ENCODE measurements around the gene MED19.

Gene MED19

GRCh38 chr11:57704932-57705331 lies 7.1 kb downstream of the MED19 start:
- Histone ChIP-seq H3K36me3 (replicated peaks in 1 of 2; ENCODE audit: control insufficient read depth in 2 of 2, insufficient read depth in 2 of 2, low read length in 2 of 2) (peaks cover 23 to 84% of the 10 kb centered on the region in 2 donors), H2BK15ac (ENCODE audit: low read length) (no peak overlapping the region), H3K9ac (ENCODE audit: low read depth, low read length, poor library complexity) (no peak overlapping the region), H2BK12ac (ENCODE audit: low read length) (no peak overlapping the region), H3K9me3 (replicated peaks in 1 of 2; ENCODE audit: control insufficient read depth in 2 of 2, insufficient read depth in 1 of 2, low read depth in 1 of 2, low read length in 2 of 2) (no peaks in the 10 kb centered on the region), H2BK120ac (ENCODE audit: low read depth, low read length) (no peak overlapping the region), H3K4ac (ENCODE audit: low read length) (no peak overlapping the region), H3K4me1 (ENCODE audit: control insufficient read depth in 2 of 2, insufficient read depth in 1 of 2, low read depth in 1 of 2, low read length in 2 of 2) (no peaks in the 10 kb centered on the region), H4K91ac (ENCODE audit: low read depth, low read length, poor library complexity) (no peak overlapping the region), H2AK5ac (ENCODE audit: low read depth, low read length) (no peak overlapping the region), H3K4me2 (ENCODE audit: insufficient read depth, low read length, poor library complexity, severe bottlenecking) (no peak overlapping the region), H3K4me3 (ENCODE audit: low read length in 2 of 2) (no peak overlapping the region), H3K27me3 (ENCODE audit: control insufficient read depth in 3 of 3, insufficient read depth in 3 of 3, low read depth in 1 of 3, low read length in 3 of 3) (no peaks in the 10 kb centered on the region), H2AFZ (ENCODE audit: low read length) (no peak overlapping the region), H3K79me1 (ENCODE audit: low read depth, low read length) (peaks cover under 1% of the 10 kb centered on the region), H3K14ac (ENCODE audit: low read length) (no peak overlapping the region), H3K18ac (ENCODE audit: low read length) (no peak overlapping the region), H3K23ac (ENCODE audit: low read depth, low read length, poor library complexity) (no peak overlapping the region), H4K8ac (ENCODE audit: low read depth, low read length) (no peak overlapping the region), H2BK5ac (ENCODE audit: low read length) (no peak overlapping the region), H3K27ac (replicated peaks; ENCODE audit: low read length) (no peak overlapping the region)
- no peak for DNase-seq (ENCODE audit: low spot score)
- WGBS, 2 donors (ENCODE audit: extremely low coverage in 2 of 2, insufficient read length in 2 of 2, insufficient replicate concordance in 1 of 2) = no CpG with 5 or more reads among the region's 6 CpGs

GRCh38 chr11:57703341-57703740 lies 8.7 kb downstream of the MED19 start:
- Histone ChIP-seq H2AFZ (ENCODE audit: low read length) (no peak overlapping the region), H2BK5ac (ENCODE audit: low read length) (no peak overlapping the region), H2AK5ac (ENCODE audit: low read depth, low read length) (no peak overlapping the region), H3K27ac (replicated peaks; ENCODE audit: low read length) (no peak overlapping the region), H3K14ac (ENCODE audit: low read length) (no peak overlapping the region), H3K4me2 (ENCODE audit: insufficient read depth, low read length, poor library complexity, severe bottlenecking) (no peak overlapping the region), H4K91ac (ENCODE audit: low read depth, low read length, poor library complexity) (no peak overlapping the region), H3K79me1 (ENCODE audit: low read depth, low read length) (no peaks in the 10 kb centered on the region), H3K9ac (ENCODE audit: low read depth, low read length, poor library complexity) (no peak overlapping the region), H3K4me3 (ENCODE audit: low read length in 2 of 2) (no peak overlapping the region), H2BK120ac (ENCODE audit: low read depth, low read length) (no peak overlapping the region), H3K18ac (ENCODE audit: low read length) (no peak overlapping the region), H3K4ac (ENCODE audit: low read length) (no peak overlapping the region), H3K27me3 (ENCODE audit: control insufficient read depth in 3 of 3, insufficient read depth in 3 of 3, low read depth in 1 of 3, low read length in 3 of 3) (no peaks in the 10 kb centered on the region), H4K8ac (ENCODE audit: low read depth, low read length) (no peak overlapping the region), H3K9me3 (replicated peaks in 1 of 2; ENCODE audit: control insufficient read depth in 2 of 2, insufficient read depth in 1 of 2, low read depth in 1 of 2, low read length in 2 of 2) (no peaks in the 10 kb centered on the region), H3K23ac (ENCODE audit: low read depth, low read length, poor library complexity) (no peak overlapping the region), H2BK12ac (ENCODE audit: low read length) (no peak overlapping the region), H2BK15ac (ENCODE audit: low read length) (no peak overlapping the region), H3K36me3 (replicated peaks in 1 of 2; ENCODE audit: control insufficient read depth in 2 of 2, insufficient read depth in 2 of 2, low read length in 2 of 2) (peaks cover 36 to 91% of the 10 kb centered on the region in 2 donors), H3K4me1 (ENCODE audit: control insufficient read depth in 2 of 2, insufficient read depth in 1 of 2, low read depth in 1 of 2, low read length in 2 of 2) (no peaks in the 10 kb centered on the region)
- WGBS, 2 donors (ENCODE audit: extremely low coverage in 2 of 2, insufficient read length in 2 of 2, insufficient replicate concordance in 1 of 2) = no CpG with 5 or more reads among the region's 4 CpGs
- no peak for DNase-seq (ENCODE audit: low spot score)

GRCh38 chr11:57700425-57700824 lies 11.6 kb downstream of the MED19 start:
- no peak overlapping the region for H3K14ac ChIP-seq (ENCODE audit: low read length)
- H3K27ac ChIP-seq (replicated peaks; ENCODE audit: low read length) = no peak overlapping the region
- H3K18ac ChIP-seq (ENCODE audit: low read length) = no peak overlapping the region
- no peak overlapping the region for H2BK15ac ChIP-seq (ENCODE audit: low read length)
- H2BK5ac ChIP-seq (ENCODE audit: low read length) = no peak overlapping the region
- no peak overlapping the region for H3K23ac ChIP-seq (ENCODE audit: low read depth, low read length, poor library complexity)
- H3K4me2 ChIP-seq (ENCODE audit: insufficient read depth, low read length, poor library complexity, severe bottlenecking) = no peak overlapping the region
- no peaks in the 10 kb centered on the region for H3K27me3 ChIP-seq (ENCODE audit: control insufficient read depth in 3 of 3, insufficient read depth in 3 of 3, low read depth in 1 of 3, low read length in 3 of 3)
- H3K36me3 ChIP-seq (replicated peaks in 1 of 2; ENCODE audit: control insufficient read depth in 2 of 2, insufficient read depth in 2 of 2, low read length in 2 of 2) = peaks cover 48 to 89% of the 10 kb centered on the region in 2 donors
- H2BK12ac ChIP-seq (ENCODE audit: low read length) = no peak overlapping the region
- no CpG with 5 or more reads among the region's 3 CpGs for WGBS, 2 donors (ENCODE audit: extremely low coverage in 2 of 2, insufficient read length in 2 of 2, insufficient replicate concordance in 1 of 2)
- H4K8ac ChIP-seq (ENCODE audit: low read depth, low read length) = no peak overlapping the region
- no peaks in the 10 kb centered on the region for H3K4me1 ChIP-seq (ENCODE audit: control insufficient read depth in 2 of 2, insufficient read depth in 1 of 2, low read depth in 1 of 2, low read length in 2 of 2)
- no peak overlapping the region for H2AFZ ChIP-seq (ENCODE audit: low read length)
- no peaks in the 10 kb centered on the region for H3K9me3 ChIP-seq (replicated peaks in 1 of 2; ENCODE audit: control insufficient read depth in 2 of 2, insufficient read depth in 1 of 2, low read depth in 1 of 2, low read length in 2 of 2)
- H3K79me1 ChIP-seq (ENCODE audit: low read depth, low read length) = no peaks in the 10 kb centered on the region
- no peak for DNase-seq (ENCODE audit: low spot score)
- no peak overlapping the region for H2AK5ac ChIP-seq (ENCODE audit: low read depth, low read length)
- no peak overlapping the region for H2BK120ac ChIP-seq (ENCODE audit: low read depth, low read length)
- H4K91ac ChIP-seq (ENCODE audit: low read depth, low read length, poor library complexity) = no peak overlapping the region
- H3K9ac ChIP-seq (ENCODE audit: low read depth, low read length, poor library complexity) = no peak overlapping the region
- no peak overlapping the region for H3K4ac ChIP-seq (ENCODE audit: low read length)
- no peak overlapping the region for H3K4me3 ChIP-seq (ENCODE audit: low read length in 2 of 2)

GRCh38 chr11:57699813-57700212 lies 12.2 kb downstream of the MED19 start:
- Histone ChIP-seq H2AK5ac (ENCODE audit: low read depth, low read length) (no peak overlapping the region), H3K9ac (ENCODE audit: low read depth, low read length, poor library complexity) (no peak overlapping the region), H3K23ac (ENCODE audit: low read depth, low read length, poor library complexity) (no peak overlapping the region), H4K8ac (ENCODE audit: low read depth, low read length) (no peak overlapping the region), H3K9me3 (replicated peaks in 1 of 2; ENCODE audit: control insufficient read depth in 2 of 2, insufficient read depth in 1 of 2, low read depth in 1 of 2, low read length in 2 of 2) (no peaks in the 10 kb centered on the region), H3K27me3 (ENCODE audit: control insufficient read depth in 3 of 3, insufficient read depth in 3 of 3, low read depth in 1 of 3, low read length in 3 of 3) (no peaks in the 10 kb centered on the region), H3K4me2 (ENCODE audit: insufficient read depth, low read length, poor library complexity, severe bottlenecking) (no peak overlapping the region), H3K4me3 (ENCODE audit: low read length in 2 of 2) (no peak overlapping the region), H4K91ac (ENCODE audit: low read depth, low read length, poor library complexity) (no peak overlapping the region), H2BK15ac (ENCODE audit: low read length) (no peak overlapping the region), H3K14ac (ENCODE audit: low read length) (no peak overlapping the region), H3K36me3 (replicated peaks in 1 of 2; ENCODE audit: control insufficient read depth in 2 of 2, insufficient read depth in 2 of 2, low read length in 2 of 2) (peaks cover 48 to 90% of the 10 kb centered on the region in 2 donors), H3K4me1 (ENCODE audit: control insufficient read depth in 2 of 2, insufficient read depth in 1 of 2, low read depth in 1 of 2, low read length in 2 of 2) (no peaks in the 10 kb centered on the region), H2BK12ac (ENCODE audit: low read length) (no peak overlapping the region), H3K4ac (ENCODE audit: low read length) (no peak overlapping the region), H3K27ac (replicated peaks; ENCODE audit: low read length) (no peak overlapping the region), H2AFZ (ENCODE audit: low read length) (no peak overlapping the region), H2BK120ac (ENCODE audit: low read depth, low read length) (no peak overlapping the region), H3K18ac (ENCODE audit: low read length) (no peak overlapping the region), H3K79me1 (ENCODE audit: low read depth, low read length) (no peaks in the 10 kb centered on the region), H2BK5ac (ENCODE audit: low read length) (no peak overlapping the region)
- no peak for DNase-seq (ENCODE audit: low spot score)
- WGBS, 2 donors (ENCODE audit: extremely low coverage in 2 of 2, insufficient read length in 2 of 2, insufficient replicate concordance in 1 of 2) = no CpG with 5 or more reads among the region's 10 CpGs
